Left kidney (tissue), 8 donors: ENCODE data around the gene PRC1. TPM values are rescaled to one million over a fixed set of nuclear protein-coding genes. Genes with fewer than 3 reads are reported as not detected.
"Not testable (repeated sequence)": the region's sequence is repeated elsewhere in the genome, so short reads cannot be mapped to it uniquely, and the experiment has no call there.

Experiments used
- DNase-seq: peaks from one replicate; pipeline ENCODE4 v3.0.0-alpha.2; 2013
- long read RNA-seq, 8 donors: transcript quantifications; one replicate each; lab custom pipeline, GENCODE V29; 2026
- polyA plus RNA-seq: library from polyadenylated mRNA; unstranded; fragments of 120-200 nt; gene quantifications from one replicate; pipeline ENCODE4 v1.2.1, GENCODE V29; 2013; ENCODE audit not compliant: insufficient read length

PRC1 gene, protein sequence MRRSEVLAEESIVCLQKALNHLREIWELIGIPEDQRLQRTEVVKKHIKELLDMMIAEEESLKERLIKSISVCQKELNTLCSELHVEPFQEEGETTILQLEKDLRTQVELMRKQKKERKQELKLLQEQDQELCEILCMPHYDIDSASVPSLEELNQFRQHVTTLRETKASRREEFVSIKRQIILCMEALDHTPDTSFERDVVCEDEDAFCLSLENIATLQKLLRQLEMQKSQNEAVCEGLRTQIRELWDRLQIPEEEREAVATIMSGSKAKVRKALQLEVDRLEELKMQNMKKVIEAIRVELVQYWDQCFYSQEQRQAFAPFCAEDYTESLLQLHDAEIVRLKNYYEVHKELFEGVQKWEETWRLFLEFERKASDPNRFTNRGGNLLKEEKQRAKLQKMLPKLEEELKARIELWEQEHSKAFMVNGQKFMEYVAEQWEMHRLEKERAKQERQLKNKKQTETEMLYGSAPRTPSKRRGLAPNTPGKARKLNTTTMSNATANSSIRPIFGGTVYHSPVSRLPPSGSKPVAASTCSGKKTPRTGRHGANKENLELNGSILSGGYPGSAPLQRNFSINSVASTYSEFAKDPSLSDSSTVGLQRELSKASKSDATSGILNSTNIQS
- 105 TPM for polyA plus RNA-seq
- long read RNA-seq, donor 1, partial matches to known transcripts = 25 of 25 reads
- long read RNA-seq, donor 1, other reads (novel, unspliced or antisense) = 0 of 25 reads
- long read RNA-seq, donor 2, full-length matches to known transcripts = 3 of 3 reads
- long read RNA-seq, donor 2, partial matches to known transcripts = 0 of 3 reads
- long read RNA-seq, donor 2, other reads (novel, unspliced or antisense) = 0 of 3 reads
- long read RNA-seq, donor 3, partial matches to known transcripts = 8 of 9 reads
- long read RNA-seq, donor 3, other reads (novel, unspliced or antisense) = 0 of 9 reads
- long read RNA-seq, donor 4 = 0 reads
- long read RNA-seq, donor 5, full-length matches to known transcripts = 4 of 17 reads
- long read RNA-seq, donor 5, partial matches to known transcripts = 13 of 17 reads
- long read RNA-seq, donor 5, other reads (novel, unspliced or antisense) = 0 of 17 reads
- long read RNA-seq, donor 6, partial matches to known transcripts = 9 of 11 reads
- long read RNA-seq, donor 6, other reads (novel, unspliced or antisense) = 0 of 11 reads
- long read RNA-seq, donor 7, partial matches to known transcripts = 14 of 19 reads
- long read RNA-seq, donor 7, other reads (novel, unspliced or antisense) = 0 of 19 reads
- long read RNA-seq, donor 8, partial matches to known transcripts = 0 of 1 reads
- long read RNA-seq, donor 8, other reads (novel, unspliced or antisense) = 0 of 1 reads

DNA sequence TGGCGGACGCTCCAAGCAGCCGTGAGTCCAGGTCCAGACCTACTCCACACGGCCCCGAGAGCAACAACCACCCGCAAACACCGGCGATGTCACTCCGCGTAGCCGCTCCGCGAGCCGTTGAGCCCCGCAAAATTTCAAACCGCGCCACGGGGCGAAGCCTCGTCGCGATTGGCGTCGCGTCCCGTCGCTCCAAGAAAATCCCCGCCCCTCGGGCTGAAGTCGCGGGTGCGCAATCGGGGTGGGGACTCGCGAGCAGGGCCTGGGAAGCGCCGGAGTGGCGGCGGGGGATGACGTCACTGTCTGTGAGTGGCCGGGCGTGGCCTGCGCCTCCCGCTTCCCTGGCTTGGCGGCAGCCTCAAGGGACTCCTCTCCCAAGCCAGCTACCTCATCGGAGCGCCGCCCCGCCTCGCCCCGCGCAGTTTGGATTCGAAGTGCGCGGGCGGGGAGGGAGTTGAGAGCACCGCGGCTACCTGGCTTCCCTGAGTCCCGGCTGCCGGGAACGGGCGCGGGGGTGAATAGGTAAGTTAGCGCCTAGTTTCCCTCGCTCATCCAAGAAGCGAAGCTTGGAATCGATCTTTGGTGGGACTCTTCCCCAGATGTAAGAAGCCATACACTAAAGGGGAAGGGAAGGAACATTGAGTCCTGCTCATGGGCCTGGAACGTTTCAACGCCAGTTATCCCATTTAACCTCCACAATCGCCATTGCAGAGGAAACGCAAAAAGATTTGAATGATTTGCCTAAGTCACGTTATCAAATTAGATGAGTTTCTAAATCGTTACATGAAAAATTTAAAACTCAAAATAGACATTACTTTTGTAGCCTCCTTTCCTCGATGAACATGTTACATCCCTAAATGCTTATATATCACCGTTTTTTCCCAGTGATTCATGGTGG lies at the start of gene PRC1:
TSS of gene PRC1 (minus strand) at position 119 of the 895 bp plus-strand sequence. CDS start at position 1, 118 bp downstream.
- peak; percentile 98 for DNase-seq

DNA sequence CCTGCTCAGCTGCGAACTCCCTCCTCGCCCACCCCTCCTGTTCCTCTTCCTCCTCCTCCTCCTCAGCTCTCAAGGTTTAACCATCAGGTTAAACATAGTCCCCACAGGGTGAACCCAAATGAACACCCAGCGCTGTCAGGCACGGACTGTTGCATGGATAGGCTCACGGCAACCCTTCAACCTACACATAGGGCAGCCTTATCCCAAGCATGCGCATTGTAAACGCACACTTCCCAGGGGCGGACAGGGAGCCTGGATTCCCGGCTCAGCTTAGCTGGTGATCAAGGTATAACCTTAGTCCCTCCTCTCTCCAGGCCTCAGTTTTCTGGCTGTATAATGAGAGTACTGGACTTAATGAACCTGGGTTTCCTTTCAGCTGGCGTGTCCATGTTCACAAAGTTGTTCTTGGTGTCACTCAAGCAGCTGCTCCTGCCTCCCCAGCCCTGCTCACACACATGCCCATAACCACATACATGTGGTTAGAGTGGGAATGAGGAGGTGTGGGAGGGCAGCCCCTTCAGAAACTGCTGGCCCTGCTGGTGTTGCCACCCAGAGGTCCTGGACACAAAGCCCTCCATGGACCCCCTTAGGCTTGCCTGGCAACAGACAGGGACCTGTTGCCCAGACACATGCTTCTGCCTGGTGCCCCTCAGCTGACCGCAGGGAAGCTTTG lies 49.0 kb upstream of the PRC1 start:
- no peak for DNase-seq

DNA sequence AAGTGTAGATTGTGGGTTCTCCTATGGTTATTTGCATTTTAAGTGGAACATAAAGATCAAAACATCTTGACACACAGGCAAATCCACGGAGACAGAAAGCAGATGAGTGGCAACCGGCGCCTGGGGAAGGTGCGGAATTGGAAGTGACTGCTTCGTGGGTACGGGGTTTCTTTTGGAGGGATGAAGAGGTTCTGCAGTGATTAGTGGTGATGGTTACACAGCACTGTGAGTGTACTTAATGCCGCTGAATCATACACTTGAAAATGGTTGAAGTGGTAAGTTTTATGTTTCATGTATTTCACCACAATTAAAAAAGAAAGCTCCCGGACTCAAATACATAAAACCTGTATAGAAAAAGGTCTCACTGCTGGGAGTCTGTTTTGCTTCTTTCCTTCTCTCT lies 46.5 kb upstream of the PRC1 start:
- no peak for DNase-seq

DNA sequence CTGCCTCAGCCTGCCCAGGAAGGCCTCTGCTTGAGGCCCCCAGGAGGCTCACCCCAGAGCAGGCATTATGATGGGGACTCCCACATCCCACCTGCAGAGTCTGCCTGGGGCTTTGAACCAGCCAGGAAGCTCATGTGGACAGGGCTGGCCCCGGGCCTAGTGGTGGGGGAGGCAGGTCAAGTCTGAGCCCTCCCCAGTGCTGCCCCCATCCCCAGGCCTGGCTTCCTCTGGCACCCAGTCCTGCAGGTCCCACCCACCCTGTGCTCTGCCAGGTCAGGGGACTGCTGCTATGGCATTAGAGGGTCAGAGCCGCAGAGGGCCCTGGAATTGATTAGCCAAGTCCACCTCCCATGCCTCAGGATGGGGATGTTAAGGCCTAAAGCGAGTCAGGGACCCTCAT lies 45.7 kb upstream of the PRC1 start:
- DNase-seq = no peak

DNA sequence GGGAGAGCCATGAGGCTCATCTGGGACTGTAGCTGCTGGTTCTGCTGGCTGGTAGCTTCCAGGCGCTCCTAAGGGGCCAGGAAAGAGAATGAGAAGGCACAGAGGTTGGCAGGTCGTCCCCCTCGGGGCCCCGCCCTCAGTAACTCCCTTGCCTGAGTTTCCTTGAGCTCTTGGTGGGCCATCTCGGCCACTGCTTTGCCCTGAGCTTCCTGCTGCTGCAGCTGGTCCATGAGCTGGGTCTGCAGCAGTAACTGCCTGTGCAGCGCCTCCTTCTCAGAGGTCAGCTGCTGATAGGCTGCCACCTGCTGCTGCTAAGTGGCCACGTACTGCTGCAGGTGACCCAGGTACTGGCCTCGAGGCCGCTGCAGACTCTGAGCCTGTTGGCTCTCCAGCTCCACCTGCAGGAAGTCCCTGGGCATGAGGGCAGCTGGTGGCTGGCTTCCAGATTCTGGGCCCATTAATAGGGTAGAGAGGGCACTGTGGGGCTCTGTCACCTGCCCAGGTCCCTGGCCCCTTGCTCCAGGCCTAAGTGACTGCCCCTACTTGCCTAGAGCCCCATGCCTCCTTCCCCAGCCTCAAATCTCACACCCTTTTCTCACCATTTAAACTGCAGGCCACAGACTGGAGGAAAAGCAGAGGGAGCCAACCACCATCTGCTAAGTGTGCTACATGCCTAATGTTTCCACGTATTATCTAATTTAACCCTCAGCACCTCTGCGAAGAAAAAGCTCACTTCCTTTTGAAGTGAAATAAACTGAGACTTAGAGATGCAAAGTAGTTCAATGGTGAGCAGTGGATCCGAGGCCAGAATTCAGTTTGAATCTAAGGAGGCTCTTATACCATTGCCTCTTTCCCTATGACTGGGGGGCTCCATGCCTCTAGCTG lies 38.8 kb upstream of the PRC1 start:
- DNase-seq = peak; percentile 42

DNA sequence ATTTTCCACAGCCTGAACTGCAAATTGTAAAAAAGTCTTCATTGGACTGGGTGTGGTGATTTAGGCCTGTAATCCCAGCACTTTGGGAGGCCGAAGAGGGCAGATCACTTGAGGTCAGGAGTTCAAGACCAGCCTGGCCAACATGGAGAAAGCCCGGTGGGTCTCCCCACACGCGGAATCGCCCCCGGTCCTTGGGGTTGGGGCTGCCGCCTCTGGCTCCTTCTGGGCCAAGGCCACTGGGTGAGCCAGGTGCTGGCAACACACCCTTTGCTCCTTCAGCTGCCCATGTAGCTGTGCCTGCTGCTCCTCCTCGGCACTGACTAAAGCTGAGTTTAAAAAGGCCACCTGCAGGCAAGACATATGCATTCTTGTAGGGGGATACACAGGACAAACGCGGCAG lies 37.5 kb upstream of the PRC1 start:
- DNase-seq = no peak

DNA sequence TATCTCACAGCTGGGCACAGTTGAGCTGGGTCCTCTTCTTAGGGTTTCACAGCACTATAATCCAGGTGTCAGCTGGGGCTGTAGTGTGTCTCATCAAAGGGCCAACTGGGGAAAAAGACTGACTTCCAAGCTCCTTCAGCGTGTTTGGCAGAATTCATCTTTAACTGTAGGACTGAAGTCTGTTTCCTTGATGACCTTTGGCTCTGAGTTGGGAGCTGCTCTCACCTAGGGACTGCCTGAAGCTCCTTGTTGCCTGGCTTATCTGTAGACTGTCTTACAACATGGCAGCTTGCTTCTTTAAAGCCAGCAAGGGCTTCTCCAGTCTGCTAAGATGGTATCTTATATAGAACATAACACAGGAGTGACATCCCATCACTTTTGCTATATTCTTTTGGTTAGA lies 33.3 kb upstream of the PRC1 start:
- no peak for DNase-seq

DNA sequence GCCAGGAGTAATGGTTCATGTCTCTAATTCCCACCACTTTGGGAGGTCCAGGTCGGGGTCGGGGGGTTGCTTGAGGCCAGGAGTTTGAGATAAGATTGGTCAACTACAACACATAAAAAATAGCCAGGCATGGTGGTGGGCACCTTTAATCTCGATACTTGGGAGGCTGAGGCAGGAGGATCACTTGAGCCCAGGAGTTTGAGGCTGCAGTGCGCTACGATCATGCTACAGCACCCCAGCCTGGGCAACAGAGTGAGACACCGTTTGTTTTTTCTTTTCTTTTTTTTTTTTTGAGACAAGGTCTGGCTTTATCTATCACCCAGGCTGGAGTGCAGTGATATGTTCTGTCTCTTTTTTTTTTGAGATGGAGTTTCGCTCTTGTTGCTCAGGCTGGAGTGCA lies 29.4 kb upstream of the PRC1 start:
- DNase-seq = no peak

DNA sequence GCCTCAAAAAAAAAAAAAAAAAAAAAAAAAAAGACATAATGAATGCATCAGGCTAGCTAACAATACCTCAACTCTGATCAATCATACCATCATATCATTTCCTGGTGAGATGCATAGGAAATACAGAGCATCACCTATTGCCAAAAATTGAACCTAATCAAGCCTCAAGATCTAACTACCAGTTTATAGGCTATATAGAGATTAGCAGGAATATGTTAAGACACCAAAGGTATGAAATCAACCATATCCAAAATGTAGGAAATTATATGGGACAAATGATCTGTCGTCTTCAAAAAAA lies 28.4 kb upstream of the PRC1 start:
- DNase-seq = no peak

DNA sequence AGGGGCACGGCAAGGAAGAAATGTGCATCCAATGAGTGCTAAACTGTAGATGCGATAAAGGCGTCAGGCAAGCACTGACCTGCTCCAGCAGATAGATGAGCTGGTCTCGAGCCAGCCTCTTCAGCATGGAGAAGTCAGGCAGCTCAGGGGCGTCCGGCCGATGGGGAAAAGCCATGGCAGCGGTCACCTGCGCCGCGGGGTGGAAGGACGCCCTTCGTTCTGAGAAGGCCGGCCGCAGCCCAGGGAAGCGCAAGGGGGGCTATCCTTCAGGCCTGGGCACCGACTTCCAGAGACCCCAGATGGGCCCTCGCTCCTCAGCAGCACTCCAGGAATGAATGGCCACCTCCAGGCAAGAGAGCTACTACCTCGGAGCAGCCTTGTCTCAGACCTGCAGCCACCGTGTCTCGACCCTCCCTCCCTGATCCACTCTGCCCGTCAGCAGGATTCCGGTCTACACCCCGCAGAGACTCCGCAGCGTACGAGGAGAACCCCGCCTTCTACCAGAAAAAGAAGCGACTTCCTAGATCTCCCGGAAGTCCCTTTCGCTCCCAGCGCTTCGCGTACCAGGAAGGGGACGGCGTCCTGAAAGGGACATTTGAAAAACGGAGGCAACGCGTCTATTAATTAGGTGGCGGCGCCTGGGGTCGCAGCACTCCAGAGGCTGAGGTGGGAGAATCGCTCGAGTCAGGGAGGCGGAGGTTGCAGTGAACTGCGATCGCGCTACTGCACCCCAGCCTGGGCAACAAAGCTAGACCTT lies 27.9 kb upstream of the PRC1 start, which contains the start of gene VPS33B:
TSS of gene VPS33B (minus strand) at position 520 of the 757 bp plus-strand sequence. CDS start at position 175, 345 bp downstream.
- peak; percentile 89 for DNase-seq

DNA sequence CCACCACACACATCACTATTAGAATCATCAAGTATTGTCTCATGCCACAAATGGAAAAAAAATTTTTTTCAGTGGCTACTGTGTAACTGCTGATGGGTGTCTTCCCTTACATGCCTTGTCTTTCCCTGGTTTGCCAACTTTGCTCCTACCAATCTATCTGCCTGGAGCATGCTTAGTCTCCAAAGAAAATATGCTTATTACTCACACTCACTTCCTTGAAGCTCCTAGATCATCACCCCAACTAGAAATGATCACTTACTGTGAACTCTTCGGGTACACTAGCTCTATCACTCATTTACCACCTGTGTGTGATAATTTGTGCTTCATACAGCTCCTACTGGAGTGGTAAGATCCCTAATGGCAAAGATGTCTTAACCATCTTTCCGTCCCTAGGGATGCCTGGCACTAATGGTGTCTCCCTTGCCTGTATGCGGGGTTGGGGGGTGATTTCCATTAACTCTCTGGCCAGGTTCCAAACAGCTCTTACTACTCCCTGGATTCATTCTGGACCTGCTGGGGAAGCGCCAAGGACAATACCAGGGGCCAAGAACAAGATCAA lies 27.3 kb upstream of the PRC1 start:
- peak; percentile 6 for DNase-seq

DNA sequence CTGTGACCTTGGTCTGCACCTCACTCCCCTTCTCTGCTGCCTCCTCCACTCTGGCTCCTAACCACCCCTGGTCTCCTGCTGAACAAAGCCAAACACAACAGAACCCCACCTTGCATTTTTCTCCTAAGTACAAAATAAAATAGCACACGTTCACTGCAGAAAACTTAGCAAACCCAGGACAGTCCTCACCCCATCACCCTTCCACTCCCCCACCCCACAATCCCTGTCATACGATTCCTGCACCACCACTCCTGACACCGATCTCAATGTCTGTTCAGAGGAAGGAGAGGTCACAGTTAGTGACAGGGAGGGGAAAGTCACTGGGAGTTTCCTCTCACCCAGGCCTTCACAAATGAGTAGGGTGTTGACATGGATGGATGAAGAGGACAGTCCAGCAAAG lies 23.8 kb upstream of the PRC1 start:
- DNase-seq = no peak

DNA sequence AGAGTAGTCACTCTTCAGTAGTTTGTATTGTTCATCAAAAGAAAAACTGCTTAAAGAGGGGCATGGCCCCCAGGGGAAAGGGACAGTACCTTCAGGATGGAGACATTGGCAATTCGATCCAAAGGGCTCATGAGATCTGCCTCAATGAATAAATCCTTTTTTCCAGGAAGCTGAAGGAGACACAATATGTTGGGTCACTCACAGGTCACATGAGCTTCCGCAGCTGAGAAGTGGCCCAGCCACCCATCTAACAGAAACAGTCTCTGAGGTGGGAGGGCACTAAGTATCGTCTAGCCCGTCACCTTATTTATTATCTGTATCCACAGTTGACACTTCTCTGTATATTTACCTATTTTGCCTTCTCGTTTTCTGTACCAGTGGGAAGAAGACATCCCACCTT lies 23.4 kb upstream of the PRC1 start:
- DNase-seq = peak; percentile 11

DNA sequence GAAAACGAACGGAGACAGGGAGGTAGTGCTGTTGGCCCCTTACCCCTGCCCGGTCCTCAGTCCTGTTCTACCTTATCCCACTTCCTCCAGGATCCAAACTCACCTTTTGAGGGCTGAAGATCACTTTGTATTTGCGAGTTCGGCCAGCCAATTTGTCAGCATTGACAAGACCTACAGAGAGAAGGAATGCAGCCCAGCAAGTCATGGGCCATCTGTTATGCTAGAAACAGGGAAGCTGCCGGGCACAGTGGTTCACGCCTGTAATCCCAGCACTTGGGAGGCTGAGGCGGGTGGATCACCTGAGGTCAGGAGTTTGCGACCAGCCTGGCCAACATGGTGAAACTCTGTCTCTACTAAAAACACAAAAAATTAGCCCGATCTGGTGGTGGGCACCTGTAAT lies 19.4 kb upstream of the PRC1 start:
- not testable (repeated sequence) for DNase-seq

DNA sequence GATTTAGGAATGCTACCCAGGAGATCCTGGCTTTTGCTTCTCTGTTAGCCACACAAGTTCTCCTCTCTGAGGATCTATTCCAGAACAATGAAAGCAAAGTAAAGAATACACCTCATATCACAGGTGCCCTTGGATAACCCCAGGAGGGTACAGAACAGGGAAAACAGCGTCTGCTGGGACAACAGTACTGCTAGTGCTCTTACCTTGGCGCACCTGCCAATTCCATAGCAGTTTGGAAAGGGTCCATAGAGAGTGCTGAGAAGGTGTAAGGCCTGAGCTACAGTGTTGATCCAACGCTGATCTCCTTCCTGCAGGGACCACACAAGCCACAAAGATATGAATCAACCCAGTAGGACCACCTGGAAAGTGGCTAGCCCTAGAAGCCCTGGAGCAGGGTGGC lies 12.9 kb upstream of the PRC1 start:
- DNase-seq = no peak

DNA sequence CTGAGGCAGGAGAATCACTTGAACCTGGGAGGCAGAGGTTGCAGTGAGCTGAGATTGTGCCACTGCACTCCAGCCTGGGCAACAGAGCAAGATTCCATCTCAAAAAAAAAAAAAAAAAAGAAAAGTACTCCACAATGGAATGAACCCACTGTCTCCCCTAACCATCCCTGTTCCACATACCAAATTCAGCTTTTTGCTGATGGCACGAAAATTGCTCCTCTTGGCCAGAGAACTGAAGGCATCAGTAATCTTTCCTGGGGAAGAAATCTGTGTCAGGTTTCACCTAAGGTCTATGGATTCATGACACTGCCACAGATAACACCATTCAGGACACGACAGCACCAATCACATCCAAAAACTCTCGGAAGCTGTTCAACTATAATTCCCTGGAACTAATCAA lies 6.9 kb upstream of the PRC1 start:
- no peak for DNase-seq

DNA sequence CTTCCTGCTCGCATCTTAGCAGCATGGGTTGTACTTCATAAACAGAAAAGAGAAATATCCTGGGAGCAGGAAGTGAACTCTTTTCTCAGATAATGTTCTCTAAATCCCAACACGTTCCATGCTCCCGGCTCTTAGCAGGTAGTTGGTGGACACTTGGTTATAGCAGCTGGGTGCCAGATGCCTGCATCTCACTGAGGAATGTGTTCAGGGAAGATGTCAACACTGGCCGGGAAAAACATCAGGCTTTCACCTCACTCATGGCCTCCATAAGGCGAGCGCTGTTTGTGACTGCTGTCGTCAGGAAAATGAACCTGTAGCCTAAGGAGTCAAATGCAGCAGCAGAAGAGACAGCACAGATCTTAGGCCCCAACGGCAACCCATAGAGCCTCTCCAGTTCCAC lies 4.4 kb upstream of the PRC1 start:
- no peak for DNase-seq

DNA sequence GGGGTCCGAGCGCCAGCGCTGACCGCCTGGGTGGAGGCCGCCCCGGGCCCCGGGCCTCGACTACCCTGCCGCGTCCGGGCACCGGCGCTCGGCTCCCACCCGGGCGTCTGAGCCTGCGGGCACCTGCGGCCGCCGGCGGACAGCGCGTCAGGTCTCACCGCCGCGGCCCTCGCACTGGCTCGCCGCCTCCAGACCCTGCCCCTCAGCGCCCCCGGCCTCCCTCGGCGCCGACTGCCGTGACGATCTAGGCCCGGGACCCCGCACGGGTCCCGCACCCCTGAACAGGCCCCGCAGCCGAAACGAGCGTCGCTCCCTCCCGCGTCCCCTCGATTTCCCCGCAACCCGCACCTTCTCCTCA lies 297 bp downstream of the PRC1 start:
- DNase-seq = no peak
